Daoy (cell line): ENCODE measurements around the gene NRGN. TPM values are rescaled to one million over a fixed set of nuclear protein-coding genes. Genes with fewer than 3 reads are reported as not detected.

Source experiments
- DNase-seq: peaks from one replicate; pipeline ENCODE4 v3.0.0-alpha.2; 2015; ENCODE audit warnings: low read depth
- total RNA-seq: library from RNA; depleted of rRNA; stranded (reverse); fragments of >200 nt; shearing (Covaris generic); gene quantifications from 2 replicates; pipeline ENCODE4 v1.2.3, GENCODE V29; 2014

Gene NRGN
- total RNA-seq, 1 experiment from 2014 or later: 2.7 TPM

DNA sequence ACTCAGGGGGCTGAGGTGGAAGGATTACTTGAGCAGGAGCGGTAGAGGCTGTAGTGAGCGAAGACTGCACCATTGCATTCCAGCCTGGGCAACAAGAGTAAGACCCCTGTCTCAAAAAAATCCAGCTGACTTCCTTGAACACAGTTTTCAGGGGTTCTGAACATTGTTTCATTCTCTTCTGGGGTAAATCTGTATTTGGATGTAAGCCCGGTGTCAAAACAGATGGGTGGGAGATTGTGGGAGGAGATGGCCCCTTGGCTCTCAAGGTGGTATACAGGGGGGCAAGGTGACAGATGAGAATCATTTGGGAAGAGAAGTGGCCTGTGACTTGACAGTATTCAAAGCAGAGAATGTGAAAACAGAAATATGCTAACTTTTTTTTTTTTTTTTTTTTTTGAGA lies 17.6 kb downstream of the NRGN start:
- DNase-seq: no peak

DNA sequence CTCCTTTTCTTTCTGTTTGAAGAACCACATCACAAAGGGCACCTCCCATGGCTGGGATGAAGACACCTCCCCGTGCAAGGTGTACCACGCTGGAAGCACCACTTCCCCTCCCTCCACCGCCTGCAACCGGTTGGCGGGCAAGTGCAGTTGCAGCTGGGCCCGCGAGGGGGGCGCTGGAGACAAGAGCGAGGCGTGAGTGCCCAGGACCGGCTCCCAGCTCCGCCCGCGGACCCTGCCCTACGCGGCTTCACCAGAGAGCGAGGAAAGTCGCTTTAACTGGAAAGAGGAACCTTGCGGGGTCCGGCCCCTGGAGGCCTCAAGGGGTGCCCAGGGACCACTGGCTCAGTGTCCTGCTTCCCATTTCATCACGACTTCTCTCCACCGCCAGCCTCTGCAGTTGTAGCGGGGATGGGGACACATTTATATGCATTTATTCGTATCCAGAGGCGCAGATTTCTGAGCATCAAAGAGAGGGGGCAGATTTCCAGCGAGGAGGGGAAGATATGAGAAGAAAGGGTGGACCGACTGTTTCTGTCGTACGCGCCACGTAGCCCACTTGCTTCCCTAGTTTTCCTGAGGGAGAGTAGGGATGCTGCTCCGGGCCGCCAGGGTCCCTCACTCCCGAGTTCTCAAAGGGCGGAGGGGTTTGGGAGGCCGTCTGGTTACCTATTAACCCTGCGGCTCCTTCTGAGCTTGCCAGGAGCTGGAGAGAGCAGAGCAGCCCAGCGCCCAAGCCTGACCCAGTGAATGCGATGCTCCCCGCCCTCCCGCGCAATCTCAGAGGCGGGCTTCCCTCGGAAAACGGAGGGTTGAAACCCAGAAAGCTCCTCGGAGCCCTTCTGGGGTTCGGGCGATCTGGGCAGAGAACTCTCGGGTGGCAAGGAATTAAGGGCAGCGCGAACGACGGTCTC lies 18.9 kb downstream of the NRGN start:
- peak; percentile 82 for DNase-seq

DNA sequence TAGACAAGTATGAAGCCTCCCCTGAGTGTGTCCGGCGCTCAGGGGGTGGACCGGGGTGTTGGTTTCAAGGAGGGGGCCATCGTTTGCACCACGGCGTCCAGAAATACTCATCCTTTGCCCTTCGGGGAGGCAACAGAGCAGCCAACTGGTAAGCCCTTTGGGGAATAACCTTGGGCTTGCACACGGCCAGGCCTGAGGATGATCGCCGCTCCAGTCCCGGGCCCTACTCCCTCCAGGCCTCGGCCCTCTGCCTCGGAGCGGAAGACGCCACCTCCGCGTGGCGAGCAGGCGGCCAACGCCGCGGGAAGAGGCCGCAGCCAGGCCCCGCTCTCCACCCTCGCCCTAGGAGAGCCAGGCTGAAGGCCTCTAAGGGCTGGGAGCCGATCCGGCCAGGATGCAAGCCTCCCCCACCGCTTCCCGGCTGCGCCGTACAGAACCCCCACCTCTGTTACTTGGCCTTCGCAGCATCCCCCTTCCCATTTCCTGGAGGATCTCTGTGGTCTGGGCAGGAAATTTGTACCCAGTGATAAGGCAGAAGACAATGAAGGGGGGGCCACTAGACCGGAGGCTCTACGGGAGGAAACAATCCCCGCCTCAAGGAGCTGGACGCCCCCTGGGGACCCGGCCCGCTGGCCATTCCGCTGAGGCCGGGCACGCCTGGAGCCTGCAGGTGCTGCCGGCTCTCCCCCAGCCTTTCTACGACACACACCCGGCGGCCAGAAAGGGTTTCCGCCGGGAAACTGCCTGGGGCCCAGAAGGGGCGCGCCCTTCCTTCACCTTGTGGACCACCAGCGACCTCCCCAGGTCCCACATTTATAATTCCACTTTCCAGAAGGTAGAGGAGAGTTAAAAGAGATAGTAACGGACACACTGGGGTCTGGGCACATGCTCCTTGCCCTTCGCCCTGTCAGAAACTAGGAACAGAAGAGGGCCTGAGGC lies 19.8 kb downstream of the NRGN start:
- DNase-seq: no peak

DNA sequence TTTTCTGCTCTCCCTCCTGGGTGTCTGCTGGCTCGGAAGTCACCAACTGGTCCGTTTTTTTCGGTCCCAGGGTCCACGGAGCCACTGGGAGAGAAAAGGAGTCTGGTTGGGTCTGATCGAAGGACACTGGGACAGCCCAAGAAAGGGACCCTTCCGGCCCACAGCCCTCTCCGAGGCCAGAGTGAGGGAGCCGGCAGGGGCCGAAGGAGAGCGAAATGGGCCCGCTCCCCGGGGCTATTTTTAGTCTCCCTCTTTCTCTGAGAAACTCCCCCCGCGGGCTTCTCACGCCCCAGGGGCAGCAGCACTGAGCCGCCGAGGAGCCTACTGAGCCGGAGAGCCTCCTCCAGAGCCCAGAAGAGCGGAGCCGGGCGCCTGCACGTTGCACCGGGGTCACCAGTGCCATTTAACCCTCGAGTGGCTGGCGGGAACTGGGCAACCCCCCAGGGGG lies 20.5 kb downstream of the NRGN start:
- no peak for DNase-seq

DNA sequence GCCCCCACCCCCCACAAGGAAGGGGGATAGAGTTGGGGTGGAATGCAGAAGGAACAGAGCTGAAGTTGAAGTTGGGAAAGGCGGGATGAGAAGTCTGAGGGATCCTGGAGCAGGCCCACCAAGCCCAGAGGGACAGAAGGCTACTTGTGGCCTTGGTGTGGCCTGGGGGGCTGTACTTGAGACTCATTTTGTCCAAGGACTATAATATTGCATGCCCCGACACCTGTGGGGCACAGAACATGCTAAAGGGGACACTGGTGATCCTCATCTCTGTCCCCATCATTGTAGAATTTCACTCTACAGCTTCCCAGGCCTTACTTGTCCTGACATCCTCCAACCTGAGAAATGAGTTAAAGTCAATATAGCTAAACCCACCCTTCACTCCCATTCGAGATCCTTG lies 21.1 kb downstream of the NRGN start:
- no peak for DNase-seq

DNA sequence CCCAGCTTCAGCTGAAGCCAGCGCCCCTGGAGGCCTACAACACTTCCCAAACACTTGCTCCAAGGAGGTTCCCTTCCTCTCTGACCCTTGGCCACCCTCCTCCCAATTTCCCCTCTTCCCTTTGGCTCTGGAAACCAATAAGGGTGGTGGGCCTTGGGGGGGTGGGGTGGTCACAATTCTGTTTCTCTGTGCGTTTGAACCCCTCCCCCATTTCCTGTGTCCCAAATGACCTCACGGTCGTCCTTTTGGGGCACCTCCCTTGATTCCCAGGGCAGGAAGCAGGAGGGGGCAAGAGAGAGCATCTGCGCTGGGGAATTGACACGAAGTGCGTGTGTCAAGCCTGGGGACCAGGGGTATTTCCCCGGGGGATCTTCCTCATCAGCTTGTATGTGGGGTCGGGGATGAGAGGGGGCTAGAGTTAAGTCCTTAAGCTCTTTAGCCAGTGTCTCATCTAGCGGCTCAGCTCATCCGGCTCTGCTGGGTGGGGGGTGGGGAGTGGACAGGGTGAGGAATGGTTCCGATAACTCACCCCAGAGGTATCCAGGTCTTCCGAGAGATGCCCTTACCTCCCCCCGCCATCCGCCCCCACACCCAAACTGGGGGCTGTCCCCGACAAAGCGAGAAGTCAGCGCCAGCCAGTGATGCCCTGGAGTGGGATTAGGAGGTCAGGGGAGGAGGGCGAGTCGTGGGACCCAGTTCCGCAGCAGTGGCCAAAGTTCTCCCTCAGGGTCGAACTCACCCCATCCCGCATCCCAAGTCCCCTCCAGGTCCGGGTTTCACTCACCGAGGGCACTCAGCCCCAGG lies 21.8 kb downstream of the NRGN start:
- DNase-seq: no peak

DNA sequence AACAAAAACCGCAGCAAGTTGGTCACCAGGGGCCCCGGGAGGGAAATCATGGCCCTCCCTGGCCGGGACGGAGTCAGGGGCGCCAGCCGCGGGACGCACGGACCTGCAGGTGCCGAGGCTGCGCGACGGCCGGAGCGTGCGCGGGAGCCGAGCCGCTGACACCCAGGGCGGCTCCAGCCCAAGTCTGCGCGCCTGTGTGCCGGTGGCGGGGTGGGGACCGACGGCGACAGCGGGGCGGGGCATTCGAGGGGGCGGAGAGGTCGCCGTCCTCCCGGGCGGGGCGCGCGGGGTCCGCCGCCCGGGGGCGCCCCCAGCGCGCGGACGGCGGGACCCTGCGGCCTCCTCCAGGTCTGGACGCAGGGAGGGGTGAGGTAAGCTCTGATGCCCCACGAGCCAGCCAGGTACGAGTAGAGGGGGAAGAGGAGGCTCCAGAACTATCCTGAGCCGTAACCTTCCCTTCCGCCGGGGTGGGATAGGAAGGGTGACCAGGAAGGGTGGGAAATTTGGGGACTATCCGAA lies 22.4 kb downstream of the NRGN start, which contains the start of gene ESAM:
Gene ESAM, minus strand, starts transcription at position 186 of the 519 bp plus-strand sequence. Its CDS starts 136 bp downstream, at position 50.
- no peak for DNase-seq

DNA sequence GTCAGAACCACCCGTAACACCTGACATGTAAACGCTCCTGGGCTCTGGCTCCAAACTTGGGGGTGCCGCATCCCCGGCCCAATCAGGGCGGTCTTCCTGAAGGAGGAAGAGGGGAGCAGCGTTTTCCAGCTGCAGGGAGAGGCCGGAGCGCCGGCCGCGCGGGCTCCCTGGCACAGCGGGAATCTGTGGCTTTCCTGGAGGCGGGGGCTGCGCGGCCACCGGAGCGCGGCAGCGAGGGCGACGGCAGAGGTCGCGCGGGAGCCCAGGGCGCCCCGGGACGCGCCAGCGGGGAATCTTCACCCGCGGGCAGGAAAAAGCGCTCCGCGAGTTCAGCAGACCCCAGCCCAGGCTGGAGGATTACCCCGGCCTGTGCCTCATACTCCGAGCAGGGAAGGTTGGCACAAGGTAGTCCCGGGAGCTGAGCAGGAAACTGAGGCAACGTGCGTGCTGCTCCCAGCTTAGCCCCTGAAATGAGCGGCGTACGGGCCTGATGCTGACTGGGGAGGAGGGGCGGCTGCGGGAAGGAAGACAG lies 22.9 kb downstream of the NRGN start:
- DNase-seq: peak; percentile 45

DNA sequence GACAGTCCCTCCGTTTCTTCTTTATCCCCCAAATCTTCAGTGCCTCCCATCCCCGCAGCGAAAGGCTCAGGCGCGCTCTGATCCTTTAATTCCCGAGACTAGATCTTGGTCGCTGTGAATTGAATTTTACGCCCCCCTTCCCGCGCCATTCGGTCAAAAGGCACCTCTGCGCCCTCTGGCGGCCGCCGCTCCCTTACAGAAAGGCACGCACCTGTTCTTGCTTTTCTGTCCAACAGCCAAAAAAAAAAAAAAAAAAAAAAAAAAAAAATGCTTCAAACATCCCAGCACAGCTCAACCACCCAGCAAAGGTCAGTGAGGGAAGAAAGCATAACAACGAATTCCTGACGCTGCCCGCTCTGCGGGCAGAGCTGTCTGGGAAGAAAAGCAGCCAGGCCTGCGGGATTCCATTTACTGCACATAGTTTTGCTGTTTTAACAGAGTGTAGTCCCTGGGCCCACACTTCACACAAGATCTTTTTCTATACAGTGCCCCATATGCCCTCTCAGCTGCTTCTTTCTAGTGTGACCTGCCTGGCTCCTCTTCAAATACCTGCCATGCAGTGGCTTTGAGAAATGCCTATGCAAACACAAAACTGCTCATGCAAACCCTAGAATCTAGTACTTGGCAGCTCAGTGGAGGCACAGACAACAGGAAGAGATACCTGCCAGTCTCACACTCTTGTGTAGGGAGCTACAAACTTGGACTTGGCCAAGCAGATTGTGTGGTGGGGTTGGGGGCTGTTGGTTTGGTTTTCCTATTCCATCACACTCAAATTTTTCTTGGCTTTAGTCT lies 23.6 kb downstream of the NRGN start:
- DNase-seq: peak; percentile 86

DNA sequence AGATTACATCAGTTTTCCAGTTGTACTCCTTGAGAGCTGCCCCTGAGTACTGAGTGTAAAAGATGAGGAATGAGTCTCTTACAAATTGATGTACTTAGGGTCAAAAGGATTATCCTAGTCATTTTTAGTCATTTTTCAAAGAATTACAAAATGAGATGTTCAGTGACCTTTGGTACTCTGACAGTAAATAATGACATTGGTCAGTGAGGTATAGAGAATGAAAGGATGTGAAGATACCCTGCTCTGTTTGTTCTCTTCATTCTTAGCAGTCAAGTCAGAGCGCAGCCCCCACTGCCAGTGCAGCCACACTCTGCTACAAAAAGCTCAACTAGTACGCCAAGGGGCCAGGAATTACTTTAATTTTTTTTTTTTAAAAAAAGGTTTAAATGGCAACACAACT lies 26.4 kb downstream of the NRGN start:
- DNase-seq: no peak

DNA sequence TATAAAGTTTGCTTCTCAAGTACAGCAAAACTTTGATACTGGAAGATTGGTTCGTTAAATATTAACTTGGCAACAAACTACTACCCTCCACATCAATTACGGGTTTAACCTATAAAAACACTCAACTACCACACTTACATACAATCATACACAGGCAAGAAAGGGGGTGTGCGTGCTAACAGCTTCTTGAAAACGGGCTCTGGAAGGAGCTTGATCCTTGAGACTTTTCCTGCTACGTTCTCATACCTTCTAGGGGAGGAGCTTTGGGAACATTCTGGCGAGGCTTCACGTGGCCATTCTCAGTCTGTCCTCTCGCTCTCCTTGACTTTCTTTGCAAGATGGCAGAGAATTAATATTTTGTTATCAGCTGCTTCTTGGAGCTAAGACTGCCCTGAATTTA lies 29.2 kb downstream of the NRGN start:
- no peak for DNase-seq

DNA sequence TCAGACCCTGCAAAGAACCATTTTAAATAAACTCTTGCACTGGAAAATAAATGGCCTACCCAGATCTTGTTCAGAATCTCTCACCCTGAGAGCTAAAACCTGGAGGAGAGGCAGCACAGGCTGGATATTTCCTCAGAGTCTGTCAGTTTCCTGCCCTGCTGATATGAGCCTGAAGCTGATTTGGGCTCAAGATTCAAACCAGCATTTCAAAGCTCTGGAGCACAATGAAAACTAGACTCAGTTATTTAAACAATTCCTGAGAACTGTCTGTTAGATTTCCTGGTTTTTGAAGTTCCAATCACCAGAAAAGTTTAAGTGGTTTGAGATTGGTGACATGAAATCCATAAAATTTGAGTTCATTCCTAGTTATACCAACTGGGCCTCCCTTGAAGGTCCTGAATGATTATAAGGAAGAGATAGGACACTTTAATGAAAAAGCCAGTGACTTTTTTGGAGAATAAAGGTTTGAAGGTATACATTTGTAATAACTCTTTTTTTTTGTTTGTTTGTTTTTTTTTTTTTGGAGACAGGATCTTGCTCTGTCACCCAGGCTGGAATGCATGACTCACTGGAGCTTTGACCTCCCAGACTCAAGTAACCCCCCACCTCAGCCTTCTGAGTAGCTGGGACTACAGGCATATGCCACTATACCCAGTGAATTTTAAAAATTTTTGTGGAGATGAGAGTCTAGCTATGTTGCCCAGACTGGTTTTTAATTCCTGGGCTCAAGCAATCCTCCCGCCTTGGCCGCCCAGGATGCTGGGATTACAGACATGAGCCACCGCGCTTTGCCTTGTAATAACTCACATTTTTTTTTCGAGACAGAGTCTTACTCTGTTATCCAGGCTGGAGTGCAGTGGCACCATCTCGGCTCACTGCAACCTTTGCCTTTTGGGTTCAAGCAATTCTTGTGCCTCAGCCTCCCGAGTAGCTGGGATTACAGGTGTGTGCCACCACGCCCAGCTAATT lies 30.3 kb downstream of the NRGN start:
- peak; percentile 87 for DNase-seq

DNA sequence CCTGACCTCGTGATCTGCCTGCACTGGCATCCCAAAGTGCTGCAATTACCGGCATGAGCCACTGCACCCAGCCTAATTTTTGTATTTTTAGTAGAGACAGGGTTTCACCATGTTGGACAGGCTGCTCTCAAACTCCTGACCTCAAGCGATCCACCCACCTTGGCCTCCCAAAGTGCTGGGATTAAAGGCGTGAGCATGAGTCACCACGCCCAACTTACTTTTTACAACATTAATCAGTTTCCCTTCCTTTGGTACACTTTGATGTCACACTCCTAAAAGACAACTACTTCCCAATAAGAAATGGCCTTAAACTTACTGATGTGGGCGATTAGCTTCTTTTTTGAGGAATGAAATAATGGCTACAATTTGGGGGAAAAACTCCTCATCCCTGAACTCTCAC lies 31.2 kb downstream of the NRGN start:
- DNase-seq: peak; percentile 52

DNA sequence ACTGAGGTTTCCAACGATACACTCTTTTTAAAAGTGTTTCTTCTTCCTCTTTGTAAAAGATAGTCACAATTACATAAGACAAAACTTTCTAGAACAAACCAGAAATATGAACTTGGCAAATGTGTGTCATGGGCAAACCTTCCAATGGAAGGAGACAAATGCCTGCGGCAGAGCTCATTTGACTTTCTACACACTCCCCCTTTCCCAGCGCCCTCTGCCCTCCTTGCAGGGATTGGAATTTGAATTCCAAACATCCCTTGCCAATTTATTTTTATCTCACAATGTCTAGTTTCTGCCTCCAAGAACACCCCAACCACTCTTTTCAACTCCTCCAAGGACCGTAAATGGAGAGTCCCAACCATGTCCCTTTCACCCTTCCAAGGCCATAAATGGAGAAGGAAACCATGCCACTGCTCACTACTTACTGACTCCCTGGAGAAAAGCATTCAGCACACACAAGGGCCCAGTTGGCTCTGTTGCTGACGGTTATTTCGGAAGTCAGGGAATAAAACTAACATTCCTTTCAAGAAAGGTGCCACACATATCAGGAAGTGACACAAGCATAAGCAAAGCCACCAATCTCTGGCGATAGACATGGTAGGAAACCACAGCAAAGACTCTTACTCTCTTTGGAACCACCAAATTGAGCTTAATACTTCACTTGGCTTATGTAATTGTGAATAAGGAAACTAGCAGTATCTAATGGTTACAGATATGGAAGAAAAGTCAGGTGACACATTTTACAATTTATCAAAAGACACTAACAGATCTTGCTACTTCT lies 37.3 kb downstream of the NRGN start:
- DNase-seq: no peak

DNA sequence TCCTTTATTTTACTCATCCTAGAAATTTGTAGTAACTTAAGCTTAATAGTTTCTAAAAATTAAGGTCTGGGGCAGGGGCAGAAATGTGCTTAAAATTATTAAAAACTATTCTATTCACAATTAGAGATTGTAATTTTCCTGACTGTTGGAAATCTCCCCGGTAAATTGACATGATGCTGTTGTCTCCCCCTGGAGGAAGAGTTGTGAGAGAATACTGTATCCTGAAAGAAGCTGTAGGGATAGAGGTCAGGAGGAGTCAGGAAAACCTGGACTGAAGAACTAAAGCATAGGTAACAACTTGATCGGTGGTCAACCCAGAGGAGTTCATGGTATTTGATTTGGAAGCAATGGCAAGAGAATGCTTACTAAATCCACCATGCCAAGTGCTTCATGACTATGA lies 38.5 kb downstream of the NRGN start:
- no peak for DNase-seq

DNA sequence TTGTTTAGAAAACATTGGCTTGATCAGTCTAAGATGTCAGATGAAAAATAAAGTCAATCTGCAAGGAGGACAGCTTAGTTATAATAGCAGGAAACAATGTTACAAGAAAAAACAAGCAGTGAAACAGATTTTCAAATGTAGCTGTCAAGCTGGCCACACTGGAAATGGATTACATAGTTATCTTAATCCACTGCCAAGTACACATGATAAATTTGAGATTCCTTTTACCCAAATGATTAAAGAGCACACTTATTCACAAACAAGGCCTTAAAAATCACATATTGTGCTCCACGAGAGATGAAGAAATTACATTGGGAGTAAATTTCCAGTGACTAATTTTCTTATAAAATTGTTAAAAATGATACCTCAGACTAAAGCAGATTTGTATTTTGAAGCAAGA lies 39.8 kb downstream of the NRGN start:
- no peak for DNase-seq

DNA sequence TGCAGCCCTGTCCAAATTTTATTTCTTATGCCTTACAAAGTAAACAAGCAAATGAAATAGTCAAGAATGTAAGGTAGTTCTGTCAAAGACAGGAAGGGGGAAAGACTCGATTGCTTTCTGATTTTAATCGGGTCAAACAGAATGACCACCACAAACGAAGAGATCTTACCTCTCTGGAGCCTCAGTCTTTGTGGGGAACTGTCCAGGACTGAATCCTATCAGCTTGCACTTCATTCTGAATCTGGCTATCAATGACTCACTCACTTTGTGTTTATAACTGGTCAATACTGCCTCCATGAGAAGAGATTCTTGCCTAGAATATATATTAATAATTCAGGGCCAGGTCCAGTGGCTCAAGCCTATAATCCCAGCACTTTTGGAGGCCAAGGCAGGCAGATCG lies 43.3 kb downstream of the NRGN start:
- DNase-seq: no peak

DNA sequence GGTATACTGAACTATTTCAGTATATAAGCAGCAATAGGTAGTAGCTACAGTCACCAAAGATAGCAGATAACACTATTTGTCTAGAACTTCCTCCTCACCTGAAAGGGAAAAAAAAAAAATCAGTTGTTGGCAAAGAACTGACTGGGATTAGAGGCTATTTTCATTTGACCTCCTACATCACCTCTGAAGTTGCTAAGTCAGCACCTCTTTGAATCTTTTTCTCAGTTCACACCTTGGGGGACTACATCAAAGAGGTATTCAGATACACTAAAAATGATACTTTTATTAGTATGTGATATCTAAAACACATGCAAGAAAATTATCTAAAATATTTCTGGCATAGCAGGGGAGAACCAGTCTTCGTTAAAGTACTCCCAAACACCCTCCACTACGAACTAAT lies 44.3 kb downstream of the NRGN start:
- no peak for DNase-seq
